Inferior parietal cortex (tissue), 1 donor: ENCODE data around the gene DCAF7.
A peak's percentile ranks its signal among the peaks of the same experiment; 100 is the strongest.

ENCODE experiments used
- DNase-seq: peaks from one replicate; pipeline ENCODE4 v3.0.0-alpha.2; 2016; ENCODE audit errors: extremely low spot score

DCAF7 gene

GRCh38 chr17:63549946-63550816 is at the start of gene DCAF7:
TSS of gene DCAF7 (plus strand) at chr17:63550477. CDS start at chr17:63550678, 201 bp downstream.
- DNase-seq = peak; percentile 100

GRCh38 chr17:63500543-63501390 is 49.5 kb upstream of the DCAF7 start:
- no peak for DNase-seq

- no peak for DNase-seq
Measured at GRCh38 chr17:63503341-63503705, 47.0 kb upstream of the DCAF7 start.

- no peak for DNase-seq
Measured at GRCh38 chr17:63504261-63504660, 46.0 kb upstream of the DCAF7 start.

- DNase-seq = no peak
Measured at GRCh38 chr17:63505341-63505740, 44.9 kb upstream of the DCAF7 start.

GRCh38 chr17:63506627-63507026 is 43.6 kb upstream of the DCAF7 start:
- DNase-seq = no peak

- DNase-seq = no peak
Measured at GRCh38 chr17:63511331-63511730, 38.9 kb upstream of the DCAF7 start.

- DNase-seq = no peak
Measured at GRCh38 chr17:63512388-63512787, 37.9 kb upstream of the DCAF7 start.

GRCh38 chr17:63512896-63513644 is 37.2 kb upstream of the DCAF7 start:
- DNase-seq = no peak

GRCh38 chr17:63514477-63514876 is 35.8 kb upstream of the DCAF7 start:
- no peak for DNase-seq

- DNase-seq = no peak
Measured at GRCh38 chr17:63514974-63515373, 35.3 kb upstream of the DCAF7 start.

GRCh38 chr17:63515426-63515825 is 34.9 kb upstream of the DCAF7 start:
- DNase-seq = no peak

GRCh38 chr17:63516910-63517824 is 33.1 kb upstream of the DCAF7 start:
- no peak for DNase-seq

- no peak for DNase-seq
Measured at GRCh38 chr17:63517825-63518534, 32.3 kb upstream of the DCAF7 start.

- no peak for DNase-seq
Measured at GRCh38 chr17:63519116-63519881, 31.0 kb upstream of the DCAF7 start.

GRCh38 chr17:63519972-63520882 is 30.1 kb upstream of the DCAF7 start:
- DNase-seq = no peak

- DNase-seq = no peak
Measured at GRCh38 chr17:63523253-63523855, 26.9 kb upstream of the DCAF7 start, which contains the start of gene KCNH6. TSS of gene KCNH6 (plus strand) at chr17:63523358. CDS start at chr17:63523414, 56 bp downstream.

- DNase-seq = no peak
Measured at GRCh38 chr17:63524051-63524450, 26.2 kb upstream of the DCAF7 start.
